HG03432 (cell line): ENCODE results near the gene QSOX1.

ENCODE experiments used
- ATAC-seq: cut with Tn5 transposase; IDR thresholded peaks from one replicate; pipeline ENCODE4 v1.9.1; 2021; ENCODE audit warnings: mild to moderate bottlenecking, moderate library complexity; ENCODE audit not compliant: unreplicated experiment

The QSOX1 gene

DNA sequence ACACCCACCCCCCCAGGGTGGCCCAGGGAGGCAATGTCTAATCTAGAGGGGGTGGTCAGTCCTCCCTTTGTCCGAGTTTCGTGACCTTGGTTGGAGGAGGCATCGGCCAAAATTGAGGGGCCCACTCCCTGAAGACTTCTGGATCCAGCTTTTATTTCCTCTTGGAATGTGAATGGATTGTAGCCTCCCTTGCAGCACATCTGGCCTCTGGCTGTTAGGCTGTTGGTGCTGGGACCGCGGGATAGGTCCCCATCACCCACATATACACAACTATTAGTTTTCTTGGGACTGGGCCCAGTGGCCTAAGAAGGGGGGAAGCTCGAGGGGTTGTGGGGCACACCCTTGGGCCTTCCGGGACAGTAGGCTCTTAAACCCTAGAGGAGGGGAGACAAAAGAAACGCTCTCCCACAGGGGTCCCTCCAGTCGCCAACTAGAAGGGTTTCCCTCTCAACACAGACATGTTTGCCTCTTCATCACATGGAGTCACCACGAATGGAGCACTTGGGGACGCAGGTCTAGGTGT is 77.9 kb downstream of the QSOX1 start:
- no peak for ATAC-seq

DNA sequence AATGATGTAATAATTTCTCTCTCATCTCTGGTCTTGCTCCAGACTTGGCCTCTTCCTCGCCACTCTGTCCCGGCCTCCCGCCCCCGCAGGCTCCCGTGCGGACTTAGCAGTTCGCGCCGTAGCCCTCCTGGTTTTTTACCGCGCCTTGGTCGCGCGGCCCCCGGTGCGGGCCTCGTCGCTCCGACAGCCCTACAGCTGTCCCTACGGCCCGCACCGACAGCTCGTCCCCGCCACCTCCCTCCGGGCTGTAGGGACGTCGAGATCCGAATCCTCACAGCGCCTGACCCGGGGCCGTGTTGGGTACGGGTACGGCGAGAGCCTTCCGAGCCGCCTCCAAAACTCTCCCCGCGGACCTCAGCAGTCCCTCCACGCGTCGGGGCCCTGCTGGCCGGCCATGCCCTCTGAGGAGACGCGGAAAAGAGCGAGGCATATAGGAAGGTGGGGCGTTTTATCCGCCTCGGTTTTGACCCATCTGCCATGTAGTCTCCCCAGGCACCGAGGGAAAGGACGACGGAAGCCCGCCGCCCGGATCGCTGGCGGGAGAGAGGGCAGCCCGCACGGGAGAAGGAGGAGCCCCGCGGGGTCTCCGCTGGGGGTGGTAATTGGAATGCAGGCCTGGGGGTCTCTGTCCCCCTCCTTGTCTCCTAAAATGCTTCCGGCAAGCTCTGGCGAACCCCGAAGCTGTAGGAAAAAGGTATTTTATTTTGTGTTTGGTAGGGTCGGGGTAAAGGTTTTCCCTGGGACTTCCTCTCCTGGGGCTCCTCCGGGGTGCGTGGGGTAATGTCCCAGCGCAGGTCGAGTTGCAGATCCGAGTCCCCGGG is 78.7 kb downstream of the QSOX1 start:
- ATAC-seq, result no peak

DNA sequence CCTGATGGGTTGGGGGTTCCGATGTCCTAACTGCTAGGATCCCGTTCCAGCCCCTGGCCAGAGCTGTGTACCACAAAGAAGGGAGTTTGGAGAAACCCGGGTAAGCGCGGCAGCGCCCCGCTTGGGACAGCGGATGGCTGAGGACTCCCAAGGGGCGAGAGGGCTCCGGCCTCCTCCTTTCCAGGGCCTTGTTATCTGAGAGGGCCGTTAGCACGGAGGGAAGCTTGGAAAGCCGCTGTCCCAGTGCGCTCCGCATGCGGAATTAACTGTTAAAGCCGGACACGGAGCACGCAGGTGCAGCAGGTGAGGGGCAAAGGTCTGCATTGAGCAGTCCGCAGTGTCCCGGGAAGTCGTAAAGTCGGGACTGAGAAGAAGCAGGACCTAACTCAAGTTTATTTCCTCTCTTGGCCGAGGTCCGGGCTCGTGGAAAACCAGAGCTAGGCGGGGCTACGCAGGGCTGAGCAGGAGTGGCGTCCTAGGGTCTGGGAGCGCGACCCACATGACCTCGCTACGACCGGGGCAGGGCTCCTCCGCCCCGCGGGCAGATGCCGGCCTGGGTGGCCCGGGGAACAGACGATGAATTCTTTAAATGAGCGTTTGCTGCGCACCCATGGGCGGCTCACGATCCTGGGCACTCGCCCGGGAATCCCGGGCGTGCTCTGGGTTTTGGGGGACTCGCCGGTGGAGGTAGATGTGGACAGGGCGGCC is 79.9 kb downstream of the QSOX1 start:
- ATAC-seq, result no peak

DNA sequence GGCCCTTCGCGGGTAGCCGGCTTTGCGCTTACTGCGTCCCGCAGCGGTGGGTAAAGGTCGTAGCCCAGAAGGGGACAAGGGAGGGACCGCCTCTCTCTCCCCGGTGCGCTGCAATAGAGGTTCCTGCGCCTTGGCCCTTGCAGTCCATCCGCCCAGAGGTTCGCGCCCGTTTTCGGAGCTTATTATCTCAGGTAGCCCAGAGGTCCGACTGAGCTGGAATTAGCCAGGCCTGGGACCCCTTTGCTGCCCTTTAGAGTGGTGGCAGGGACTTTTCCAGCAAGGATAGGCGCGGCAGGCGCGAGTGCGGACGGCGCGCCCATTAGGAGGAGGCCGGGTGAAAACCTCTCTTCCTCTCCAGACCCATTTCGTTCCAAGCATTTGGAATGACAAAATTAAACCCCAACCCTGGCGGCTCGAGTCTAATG is 80.4 kb downstream of the QSOX1 start:
- ATAC-seq, result no peak

DNA sequence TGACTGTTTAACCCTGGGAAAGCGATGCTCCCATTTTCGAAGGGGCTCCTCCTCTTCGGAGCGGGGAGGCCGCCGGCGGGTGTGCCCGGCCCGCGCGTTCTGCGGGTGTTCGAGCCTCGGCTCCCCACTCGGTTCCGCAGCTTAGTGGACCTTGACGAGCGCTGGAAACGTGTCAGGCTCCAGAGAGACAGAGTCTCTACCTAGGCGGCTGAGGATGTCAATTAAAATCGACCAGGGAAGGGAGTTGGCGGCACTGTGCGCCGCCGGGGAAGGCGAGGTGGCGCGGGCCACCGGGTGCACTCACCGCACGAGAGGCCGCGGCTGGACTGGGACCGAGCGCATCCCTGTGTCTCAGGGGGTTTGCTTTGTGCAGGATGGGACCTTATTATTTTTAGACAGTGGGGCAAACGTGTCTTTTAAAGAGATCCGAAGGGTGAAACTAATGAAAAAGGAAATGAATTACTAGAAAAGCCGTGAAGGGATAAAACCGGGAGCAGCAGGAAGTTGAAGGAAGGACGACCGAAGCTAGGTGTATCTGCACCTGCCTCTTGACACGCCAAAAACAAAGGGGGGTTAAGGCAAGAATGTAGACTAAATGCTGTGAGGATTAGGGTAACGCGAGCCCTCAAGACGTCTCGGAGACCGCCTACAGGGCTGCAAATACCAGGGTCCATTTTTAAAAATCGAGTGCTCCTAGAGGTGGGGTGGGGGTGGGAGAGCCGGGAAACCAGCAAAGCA is 81.0 kb downstream of the QSOX1 start:
- no peak for ATAC-seq

DNA sequence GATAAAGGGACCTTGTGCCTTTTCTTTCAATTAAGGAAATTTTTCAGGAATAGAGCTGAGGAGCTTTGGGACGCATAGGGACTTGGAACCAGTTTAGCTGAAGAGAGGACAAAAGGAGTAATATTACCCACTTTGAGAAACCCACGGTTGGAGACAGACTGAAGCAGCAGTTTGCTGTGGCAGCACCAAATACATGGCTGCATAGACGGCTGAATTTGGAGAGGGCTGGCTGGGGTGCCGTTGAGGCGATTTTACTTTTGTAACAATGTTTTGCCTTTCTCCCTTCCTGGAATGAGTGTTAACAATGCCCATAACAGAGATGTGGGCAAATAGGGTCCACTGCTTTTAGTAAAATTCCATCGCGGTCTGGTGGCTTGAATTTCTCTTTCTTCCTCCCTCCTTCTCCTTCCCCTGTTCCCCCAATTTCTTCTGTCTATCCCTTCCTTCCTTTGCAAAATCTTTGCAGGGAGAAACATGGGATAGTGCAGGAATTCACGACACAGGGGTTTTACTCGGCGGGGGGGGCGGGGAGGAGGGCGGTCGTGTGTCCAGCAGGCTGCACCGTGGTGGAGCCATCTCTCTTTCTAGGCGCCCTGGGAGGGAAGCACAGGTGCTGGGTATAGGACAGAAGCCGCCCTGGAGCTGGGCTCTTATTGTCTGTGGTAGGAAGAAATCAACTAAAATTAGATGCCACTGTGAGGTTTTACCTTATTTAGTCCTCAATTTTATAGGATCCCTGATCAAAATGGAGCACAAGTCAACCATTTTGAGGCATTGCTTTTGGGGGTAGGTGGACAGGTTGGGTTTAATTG is 82.2 kb downstream of the QSOX1 start:
- ATAC-seq, result no peak

DNA sequence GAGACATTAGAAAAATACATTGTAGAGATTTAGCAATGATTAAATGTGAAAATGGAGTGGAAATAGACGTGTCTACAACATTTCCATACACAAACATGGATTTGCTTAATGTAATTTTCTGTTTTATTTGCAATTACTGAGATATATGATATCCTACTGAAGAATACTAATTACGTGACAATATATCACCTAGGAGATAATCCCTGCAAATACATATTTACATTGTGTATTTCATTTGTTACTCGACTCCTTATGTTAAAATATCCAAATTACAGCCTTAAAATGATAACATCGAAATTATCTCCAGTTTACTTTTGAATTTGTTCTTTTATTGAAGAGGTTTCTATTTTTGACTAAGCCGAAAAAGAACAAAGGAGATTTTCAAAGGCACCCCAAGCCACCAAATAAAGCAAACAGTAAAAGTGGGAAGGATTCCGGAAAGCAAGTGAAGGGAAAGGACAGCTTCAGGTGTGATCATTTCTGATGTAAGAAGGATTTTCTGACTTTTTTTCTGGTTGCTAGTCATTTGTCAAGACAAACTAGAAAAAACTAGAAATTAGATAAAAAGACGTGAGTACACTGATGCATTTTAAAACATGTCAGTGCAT is 83.3 kb downstream of the QSOX1 start:
- ATAC-seq, result no peak

DNA sequence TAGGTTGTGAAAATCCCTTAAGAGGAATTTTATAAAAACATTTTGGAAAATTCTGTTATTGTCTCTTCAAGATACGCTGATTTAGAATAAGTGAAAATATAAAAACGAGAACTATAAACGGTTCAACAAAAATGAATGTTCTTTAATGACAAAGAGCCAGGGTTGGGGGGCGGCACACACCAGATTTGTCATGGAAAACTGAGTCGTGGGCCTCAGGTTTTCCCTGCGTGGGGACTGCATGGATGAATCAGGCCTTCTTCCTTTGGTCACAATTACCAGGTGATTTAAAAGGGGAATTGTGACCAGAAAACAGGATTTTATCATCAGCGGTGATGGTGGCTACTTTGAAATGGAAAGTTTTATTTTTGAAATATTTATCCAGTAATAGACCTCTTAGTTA is 84.0 kb downstream of the QSOX1 start:
- ATAC-seq, result no peak

DNA sequence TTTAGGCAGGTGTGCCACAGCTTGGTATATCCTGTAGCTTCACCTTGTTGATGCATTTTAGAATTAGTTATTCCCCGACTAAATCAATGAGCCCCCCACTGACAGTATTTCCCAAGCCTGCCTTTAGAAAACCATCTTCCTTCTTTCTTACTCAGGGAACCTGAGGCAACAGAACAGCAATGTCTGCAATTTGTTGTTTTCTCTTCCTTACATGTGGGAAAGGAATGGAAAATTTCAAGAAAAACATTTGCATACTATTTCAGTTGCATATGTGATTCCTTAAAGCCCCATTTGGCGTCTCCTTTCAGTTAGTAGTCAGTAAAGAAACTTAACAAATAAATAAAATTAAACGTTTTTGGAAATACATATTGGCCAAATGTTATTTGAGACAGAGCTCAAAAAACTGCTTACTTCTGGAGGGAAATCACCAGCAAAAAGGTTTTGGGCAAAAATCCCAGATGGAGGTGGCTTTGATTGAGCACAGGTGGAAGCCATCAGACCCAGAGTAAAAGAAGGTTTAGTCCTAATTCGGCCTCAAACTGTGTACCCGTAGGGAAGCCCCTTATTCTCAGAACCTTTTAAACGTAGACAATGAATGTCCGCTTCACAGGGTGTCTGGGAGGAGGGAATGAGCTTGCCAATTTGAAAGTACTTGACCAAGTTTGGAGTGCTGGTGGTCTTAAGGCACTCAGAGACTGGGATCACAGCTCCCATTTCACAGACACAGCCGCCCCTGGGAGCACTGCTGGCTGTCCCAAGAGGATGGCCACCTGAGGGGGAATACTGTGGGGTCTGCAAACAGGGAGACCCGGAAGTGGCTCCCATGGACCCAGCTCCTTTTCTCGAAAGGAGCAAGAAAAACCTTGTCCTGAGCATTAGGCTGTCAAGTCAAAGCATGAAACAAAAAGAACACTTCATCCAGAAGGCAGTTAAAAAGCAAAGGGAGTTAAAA is 84.8 kb downstream of the QSOX1 start:
- no peak for ATAC-seq

DNA sequence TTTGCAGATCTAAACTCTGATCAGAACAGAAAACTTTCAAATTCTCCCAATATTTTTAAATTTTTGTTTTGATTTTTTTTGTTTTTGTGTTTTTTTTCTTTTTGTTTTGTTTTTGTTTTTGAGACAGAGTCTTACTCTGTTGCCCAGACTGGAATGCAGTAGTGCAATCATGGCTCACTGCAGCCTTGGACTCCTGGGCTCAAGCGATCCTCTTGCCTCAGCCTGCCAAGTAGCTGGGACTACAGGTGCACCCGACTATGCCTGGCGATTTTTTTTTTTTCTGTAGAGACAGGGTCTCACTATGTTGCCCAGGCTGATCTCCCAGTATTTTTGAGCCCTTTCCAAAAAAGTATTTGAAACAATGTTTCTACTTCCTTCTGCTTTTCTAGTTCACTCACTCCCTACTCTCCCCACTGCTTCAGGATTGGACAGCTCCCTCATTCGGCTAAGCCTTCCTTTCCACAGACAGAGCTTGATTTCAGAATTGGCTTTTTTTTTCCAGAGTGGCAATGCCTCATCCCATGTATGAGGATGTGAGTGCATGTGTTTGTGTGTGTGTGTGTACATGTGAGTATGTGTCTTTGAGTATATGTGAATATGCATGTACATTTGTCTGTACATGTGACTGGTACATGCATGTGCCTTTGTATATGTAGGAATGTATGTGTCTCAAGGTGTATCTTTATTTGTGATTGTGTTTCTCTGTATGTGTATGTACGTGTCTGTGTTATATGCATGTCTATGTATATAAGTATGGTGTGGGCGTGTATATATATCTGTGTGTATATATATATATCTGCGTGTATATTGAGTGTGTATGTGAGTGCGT is 87.3 kb downstream of the QSOX1 start:
- no peak for ATAC-seq

DNA sequence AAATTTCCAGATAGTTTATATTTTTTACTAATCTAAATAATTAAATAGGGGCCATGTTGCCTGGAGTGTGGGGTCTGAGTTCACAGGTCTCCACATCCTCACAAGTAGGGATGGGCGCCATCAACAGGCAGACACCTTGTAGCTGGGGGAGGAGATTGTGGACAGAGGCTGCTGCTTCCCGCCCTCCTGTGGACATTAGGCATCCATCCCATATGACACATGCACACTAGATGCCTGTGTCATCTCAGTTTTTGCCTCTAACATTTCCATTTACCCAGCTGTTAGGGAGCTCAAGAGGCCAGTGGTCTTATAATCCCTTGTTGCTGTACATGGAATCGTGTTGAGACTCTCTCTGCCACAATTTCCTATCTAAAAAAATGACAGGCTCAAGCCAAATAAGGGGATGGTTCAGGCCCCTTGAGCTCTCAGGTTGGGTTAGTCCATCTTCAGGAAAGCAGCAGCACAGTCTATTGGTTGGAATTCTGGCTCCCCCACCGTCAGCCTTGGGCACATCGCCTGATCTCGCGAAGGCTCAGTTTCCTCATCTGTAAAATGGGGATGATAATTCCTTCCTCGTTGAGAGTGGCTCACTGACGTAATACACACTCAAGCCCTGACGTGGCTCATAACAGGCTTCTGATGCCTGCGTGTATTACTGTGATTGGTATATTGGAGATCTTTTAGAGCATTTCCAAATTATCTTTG is 89.0 kb downstream of the QSOX1 start:
- no peak for ATAC-seq

DNA sequence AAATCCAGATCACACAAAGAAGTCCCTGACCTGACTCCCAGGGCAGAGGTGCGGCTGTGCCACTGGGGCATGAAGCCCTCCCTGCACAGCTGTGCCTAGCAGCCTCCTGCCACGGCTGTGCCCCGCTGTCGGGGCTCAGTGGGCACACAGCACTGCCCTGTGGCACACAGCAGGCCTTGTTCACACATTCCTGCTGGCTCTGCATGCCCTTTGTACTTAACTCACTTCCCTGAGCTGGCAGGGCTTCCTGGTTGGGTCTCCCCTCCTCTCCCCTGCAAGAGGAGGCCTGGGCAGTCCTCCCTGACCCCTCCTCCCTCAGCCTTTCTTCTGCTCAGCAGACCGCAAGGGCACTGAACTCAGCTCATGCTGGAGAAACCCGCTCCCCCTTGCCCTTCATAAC is 90.2 kb downstream of the QSOX1 start:
- ATAC-seq, result no peak

DNA sequence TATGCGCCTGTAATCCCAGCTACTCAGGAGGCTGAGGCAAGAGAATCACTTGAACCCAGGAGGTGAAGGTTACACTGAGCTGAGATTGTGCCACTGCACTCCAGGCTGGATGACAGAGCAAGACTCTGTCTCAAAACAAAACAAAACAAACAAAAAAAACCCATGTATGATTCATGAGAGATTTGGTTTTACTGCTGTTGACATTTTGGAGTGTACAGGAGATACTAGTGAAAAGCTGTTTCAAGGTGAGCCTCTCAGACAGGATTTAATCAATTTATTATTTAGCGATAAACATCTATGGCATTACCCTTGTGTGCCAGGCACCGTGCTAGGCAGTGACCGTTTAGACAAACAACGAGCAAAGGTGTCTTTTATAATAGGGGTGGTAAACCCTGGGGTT is 91.9 kb downstream of the QSOX1 start:
- ATAC-seq, result no peak

DNA sequence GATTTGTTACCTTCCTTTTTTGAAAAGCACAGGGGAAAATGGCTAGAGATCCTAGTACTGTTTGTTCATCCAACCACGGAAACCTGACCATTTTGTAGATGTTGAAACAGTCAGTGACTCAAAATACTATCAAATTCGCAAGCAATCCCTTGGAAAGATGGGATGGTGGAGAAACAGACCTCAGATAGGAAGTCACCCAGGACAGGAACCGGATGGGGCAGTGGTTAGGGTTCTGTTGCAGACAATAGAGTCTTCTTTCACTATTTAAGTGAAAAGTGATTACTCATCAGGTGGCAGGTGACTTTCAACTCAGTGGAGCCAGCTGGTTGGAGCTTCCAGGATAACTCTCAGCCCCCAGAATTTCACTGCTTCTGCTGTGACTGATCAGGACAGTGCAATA is 92.4 kb downstream of the QSOX1 start:
- no peak for ATAC-seq

DNA sequence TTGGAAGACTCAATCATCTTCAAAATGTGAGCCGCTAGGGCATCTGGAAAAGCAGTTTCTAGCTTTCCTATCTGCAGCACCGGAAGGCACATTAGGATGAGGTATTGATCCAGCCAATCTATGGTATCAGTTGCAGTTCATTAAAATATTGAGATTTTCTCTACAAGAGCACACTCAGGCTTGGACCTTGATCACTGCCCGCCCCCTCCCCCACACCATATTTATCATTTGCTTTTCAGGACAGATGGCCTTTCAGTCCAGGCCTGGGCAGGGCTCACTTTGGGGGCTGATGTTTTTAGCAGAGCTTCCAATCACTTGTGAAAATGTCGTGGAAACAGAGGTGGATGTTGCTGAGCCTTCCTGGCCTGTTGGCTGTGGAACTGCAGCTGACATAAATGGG is 92.9 kb downstream of the QSOX1 start:
- ATAC-seq, result no peak

DNA sequence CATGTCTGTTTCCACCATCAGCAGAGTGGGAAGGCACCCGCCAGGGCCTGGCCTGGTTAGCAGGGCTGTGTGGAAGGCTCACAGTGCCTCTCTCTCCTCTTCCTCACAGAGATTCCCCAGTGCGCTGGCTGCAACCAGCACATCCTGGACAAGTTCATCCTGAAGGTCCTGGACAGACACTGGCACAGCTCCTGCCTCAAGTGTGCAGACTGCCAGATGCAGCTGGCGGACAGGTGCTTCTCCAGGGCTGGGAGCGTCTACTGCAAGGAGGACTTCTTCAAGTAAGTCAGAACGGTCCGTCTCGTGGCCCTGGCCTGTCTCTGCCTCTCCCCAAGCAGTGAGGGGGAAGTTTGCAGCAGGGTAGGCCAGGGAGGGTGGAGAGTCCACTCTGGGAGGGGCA is 93.5 kb downstream of the QSOX1 start:
- no peak for ATAC-seq
